Measurements from ENCODE around the gene ZFYVE21.
A peak's percentile ranks its signal among the peaks of the same experiment; 100 is the strongest.
"Not testable (repeated sequence)": the region's sequence is repeated elsewhere in the genome, so short reads cannot be mapped to it uniquely, and the experiment has no call there.

Gene ZFYVE21

GRCh38 chr14:103715052-103716000, at the start of gene ZFYVE21, which contains the start of gene XRCC3:
TSS of gene ZFYVE21 (plus strand) at chr14:103715810. CDS start at chr14:103715842, 32 bp downstream.
TSS of gene XRCC3 (minus strand) at chr14:103715451. CDS start at chr14:103711087, 4,364 bp downstream.
- DNase-seq (ENCODE audit: low read depth, low spot score) = peak; percentile 100

GRCh38 chr14:103667671-103668070, 47.9 kb upstream of the ZFYVE21 start:
- DNase-seq (ENCODE audit: low read depth, low spot score) = no peak

GRCh38 chr14:103668117-103668516, 47.5 kb upstream of the ZFYVE21 start:
- no peak for DNase-seq (ENCODE audit: low read depth, low spot score)

- DNase-seq (ENCODE audit: low read depth, low spot score) = no peak
Observed at GRCh38 chr14:103669370-103669769, 46.2 kb upstream of the ZFYVE21 start.

GRCh38 chr14:103671911-103672310, 43.7 kb upstream of the ZFYVE21 start:
- DNase-seq (ENCODE audit: low read depth, low spot score) = no peak

- no peak for DNase-seq (ENCODE audit: low read depth, low spot score)
Observed at GRCh38 chr14:103675957-103676356, 39.7 kb upstream of the ZFYVE21 start.

GRCh38 chr14:103676881-103677675, 38.5 kb upstream of the ZFYVE21 start:
- DNase-seq (ENCODE audit: low read depth, low spot score) = no peak

GRCh38 chr14:103679351-103679750, 36.3 kb upstream of the ZFYVE21 start:
- peak; percentile 34 for DNase-seq (ENCODE audit: low read depth, low spot score)

GRCh38 chr14:103680491-103681231, 34.9 kb upstream of the ZFYVE21 start:
- DNase-seq (ENCODE audit: low read depth, low spot score) = no peak

GRCh38 chr14:103683139-103683538, 32.5 kb upstream of the ZFYVE21 start:
- DNase-seq (ENCODE audit: low read depth, low spot score) = no peak

GRCh38 chr14:103684471-103684870, 31.1 kb upstream of the ZFYVE21 start:
- no peak for DNase-seq (ENCODE audit: low read depth, low spot score)

GRCh38 chr14:103684871-103685270, 30.7 kb upstream of the ZFYVE21 start:
- no peak for DNase-seq (ENCODE audit: low read depth, low spot score)

- DNase-seq (ENCODE audit: low read depth, low spot score) = no peak
Observed at GRCh38 chr14:103685276-103686211, 30.1 kb upstream of the ZFYVE21 start.

- no peak for DNase-seq (ENCODE audit: low read depth, low spot score)
Observed at GRCh38 chr14:103686831-103687485, 28.7 kb upstream of the ZFYVE21 start.

- DNase-seq (ENCODE audit: low read depth, low spot score) = no peak
Observed at GRCh38 chr14:103687712-103688111, 27.9 kb upstream of the ZFYVE21 start.

- DNase-seq (ENCODE audit: low read depth, low spot score) = no peak
Observed at GRCh38 chr14:103688441-103688840, 27.2 kb upstream of the ZFYVE21 start.

GRCh38 chr14:103688906-103689902, 26.4 kb upstream of the ZFYVE21 start:
- DNase-seq (ENCODE audit: low read depth, low spot score) = peak; percentile 90

- DNase-seq (ENCODE audit: low read depth, low spot score) = no peak
Observed at GRCh38 chr14:103690332-103690731, 25.3 kb upstream of the ZFYVE21 start.

- DNase-seq (ENCODE audit: low read depth, low spot score) = not testable (repeated sequence)
Observed at GRCh38 chr14:103691655-103692054, 24.0 kb upstream of the ZFYVE21 start.
